Loucy (cell line): ENCODE data around the gene CRX.

Experiments used
- H2AFZ ChIP-seq: fragments of 200-600 bp; sonication (generic); 2 replicates; pipeline ENCODE4 v1.6.0; 2016; ENCODE audit warnings: antibody characterized with exemption, mild to moderate bottlenecking, low read length, moderate library complexity
- H3F3A ChIP-seq: fragments of 200-600 bp; 2 replicates; pipeline ENCODE4 v1.6.0; 2016; ENCODE audit warnings: antibody characterized with exemption, low read depth, mild to moderate bottlenecking
- H3K27me3 ChIP-seq: fragments of 200-600 bp; sonication (generic); 2 replicates; pipeline ENCODE4 v1.6.1; 2014; ENCODE audit warnings: low read length, mild to moderate bottlenecking; ENCODE audit not compliant: insufficient read depth, poor library complexity, severe bottlenecking
- H3K36me3 ChIP-seq: fragments of 200-600 bp; sonication (generic); 2 replicates; pipeline ENCODE4 v1.6.1; 2016; ENCODE audit warnings: low read length; ENCODE audit not compliant: insufficient read depth
- H3K4me1 ChIP-seq: fragments of 200-600 bp; sonication (generic); 2 replicates; pipeline ENCODE4 v1.5.1; 2014; ENCODE audit warnings: low read length, mild to moderate bottlenecking; ENCODE audit not compliant: insufficient read depth, poor library complexity, severe bottlenecking
- H3K4me2 ChIP-seq: fragments of 200-600 bp; sonication (generic); 2 replicates; pipeline ENCODE4 v1.6.0; 2014; ENCODE audit warnings: antibody characterized with exemption, low read length, low read depth, mild to moderate bottlenecking; ENCODE audit not compliant: poor library complexity, severe bottlenecking
- H3K4me3 ChIP-seq: fragments of 200-600 bp; sonication (generic); 2 replicates; pipeline ENCODE4 v1.5.1; 2014; ENCODE audit warnings: low read length, mild to moderate bottlenecking, mixed read lengths; ENCODE audit not compliant: poor library complexity, severe bottlenecking
- H3K79me2 ChIP-seq: fragments of 200-600 bp; sonication (generic); 2 replicates; pipeline ENCODE4 v1.6.1; 2014; ENCODE audit warnings: low read length; ENCODE audit not compliant: insufficient read depth
- H3K9ac ChIP-seq: fragments of 200-600 bp; sonication (generic); 2 replicates; pipeline ENCODE4 v1.6.0; 2014; ENCODE audit warnings: mild to moderate bottlenecking, low read depth, low read length, moderate library complexity; ENCODE audit not compliant: poor library complexity, severe bottlenecking
- H3K9me2 ChIP-seq: fragments of 200-600 bp; sonication (generic); replicated peaks from 2 replicates; pipeline ENCODE4 v1.6.1; 2016; ENCODE audit warnings: low read depth, low read length, mixed read lengths
- H3K9me3 ChIP-seq: fragments of 200-600 bp; sonication (generic); 2 replicates; pipeline ENCODE4 v1.6.1; 2014; ENCODE audit warnings: mild to moderate bottlenecking, antibody characterized with exemption, low read length, low read depth; ENCODE audit not compliant: insufficient read depth
- H4K20me1 ChIP-seq: fragments of 200-600 bp; sonication (generic); 2 replicates; pipeline ENCODE4 v1.6.0; 2014; ENCODE audit warnings: antibody characterized with exemption, low read length, mild to moderate bottlenecking; ENCODE audit not compliant: insufficient read depth, poor library complexity, severe bottlenecking
- CTCF ChIP-seq: fragments of 200-600 bp; sonication (generic); conservative IDR thresholded peaks from 2 replicates; pipeline ENCODE4 v1.5.1; 2014; ENCODE audit warnings: mild to moderate bottlenecking, antibody characterized with exemption, low read length
- EZH2phosphoT487 ChIP-seq: fragments of 200-600 bp; IDR thresholded peaks from 2 replicates; pipeline ENCODE4 v1.6.1; 2018; ENCODE audit warnings: antibody characterized with exemption, mild to moderate bottlenecking, moderate library complexity, borderline replicate concordance

The CRX gene

GRCh38 chr19:47790398-47790814 is 31.3 kb upstream of the CRX start:
- Histone ChIP-seq H3K9me3 (peaks cover 4% of the 10 kb centered on the region; the same call in 1 of the 2 replicates), H3K79me2 (no peaks in the 10 kb centered on the region), H3F3A (no peaks in the 10 kb centered on the region), H4K20me1 (no peaks in the 10 kb centered on the region), H2AFZ (no peak overlapping the region), H3K27me3 (no peaks in the 10 kb centered on the region), H3K36me3 (peaks cover 4% of the 10 kb centered on the region; the same call in 1 of the 2 replicates), H3K4me1 (no peaks in the 10 kb centered on the region), H3K4me2 (no peak overlapping the region), H3K9me2 (no peaks in the 10 kb centered on the region), H3K4me3 (no peak overlapping the region), H3K9ac (no peak overlapping the region)
- TF ChIP-seq EZH2phosphoT487 (no peak), CTCF (peak; percentile 95)

GRCh38 chr19:47792616-47793015 is 29.1 kb upstream of the CRX start:
- Histone ChIP-seq H4K20me1 (no peaks in the 10 kb centered on the region), H3K9me2 (no peaks in the 10 kb centered on the region), H3K27me3 (no peaks in the 10 kb centered on the region), H3K9ac (no peak overlapping the region), H3K4me1 (no peaks in the 10 kb centered on the region), H3K36me3 (no peaks in the 10 kb centered on the region), H3K4me2 (no peak overlapping the region), H3F3A (no peaks in the 10 kb centered on the region), H3K4me3 (no peak overlapping the region), H3K79me2 (no peaks in the 10 kb centered on the region), H2AFZ (no peak overlapping the region), H3K9me3 (peaks cover 4% of the 10 kb centered on the region; the same call in 1 of the 2 replicates)
- TF ChIP-seq CTCF (no peak), EZH2phosphoT487 (no peak)

GRCh38 chr19:47794526-47794925 is 27.2 kb upstream of the CRX start:
- H3K4me1 ChIP-seq: no peaks in the 10 kb centered on the region
- H3K27me3 ChIP-seq: no peaks in the 10 kb centered on the region
- no peak overlapping the region for H2AFZ ChIP-seq
- TF ChIP-seq EZH2phosphoT487: no peak
- TF ChIP-seq CTCF: peak; percentile 30
- H3K79me2 ChIP-seq: no peaks in the 10 kb centered on the region
- no peaks in the 10 kb centered on the region for H3F3A ChIP-seq
- H3K9me3 ChIP-seq: peaks cover 4% of the 10 kb centered on the region; the same call in 1 of the 2 replicates
- H3K9me2 ChIP-seq: no peaks in the 10 kb centered on the region
- no peaks in the 10 kb centered on the region for H3K36me3 ChIP-seq
- no peak overlapping the region for H3K4me2 ChIP-seq
- no peak overlapping the region for H3K9ac ChIP-seq
- no peak overlapping the region for H3K4me3 ChIP-seq
- no peaks in the 10 kb centered on the region for H4K20me1 ChIP-seq
